Measurements from ENCODE around the gene NPPA.

- no peak for TF ChIP-seq CTCF (IDR thresholded peaks at IDR 0.05)
- no peak for TF ChIP-seq POLR2A (IDR thresholded peaks at IDR 0.05)
Measured at GRCh38 chr1:11880181-11880575, 32.6 kb upstream of the NPPA start.
